GM23338 (cell line): ENCODE data around the gene GFPT2.

Experiments
- CREB1 ChIP-seq: fragments of 250-450 bp; sonication (Bioruptor Pico); IDR thresholded peaks from 2 replicates; pipeline ENCODE4 v1.5.0; 2020; ENCODE audit warnings: low read depth, mild to moderate bottlenecking, moderate library complexity
- CTCF ChIP-seq, 2 experiments: fragments of 200-600 bp in 1 of 2; sonication (generic) in 1 of 2; conservative IDR thresholded peaks; 2 replicates each; pipeline versions ENCODE4 v1.5.1 to v1.6.1; 2016 to 2017; ENCODE audit warnings: antibody characterized with exemption in 2 of 2, low read depth in 2 of 2, mild to moderate bottlenecking in 2 of 2, moderate library complexity in 1 of 2
- ETS1 ChIP-seq: IDR thresholded peaks from 2 replicates; pipeline ENCODE4 v1.6.1; 2016; ENCODE audit warnings: antibody characterized with exemption
- EZH2 ChIP-seq: fragments of 200-600 bp; sonication (generic); IDR thresholded peaks from one replicate; pipeline ENCODE4 v1.8.0; 2017; ENCODE audit warnings: antibody characterized with exemption, mild to moderate bottlenecking, low read depth; ENCODE audit not compliant: unreplicated experiment
- EZH2phosphoT487 ChIP-seq: fragments of 200-600 bp; sonication (generic); IDR thresholded peaks from one replicate; pipeline ENCODE4 v1.8.1; 2018; ENCODE audit warnings: antibody characterized with exemption; ENCODE audit not compliant: unreplicated experiment
- JUNB ChIP-seq: IDR thresholded peaks from one replicate; pipeline ENCODE4 v1.6.1; 2016; ENCODE audit warnings: antibody characterized with exemption; ENCODE audit not compliant: unreplicated experiment
- NANOG ChIP-seq: IDR thresholded peaks from 2 replicates; pipeline ENCODE4 v1.6.1; 2016; ENCODE audit warnings: antibody characterized with exemption, borderline replicate concordance
- POLR2AphosphoS5 ChIP-seq: IDR thresholded peaks from 2 replicates; pipeline ENCODE4 v1.6.1; 2016; ENCODE audit warnings: antibody characterized with exemption, low read depth
- REST ChIP-seq: IDR thresholded peaks from one replicate; pipeline ENCODE4 v1.6.1; 2018; ENCODE audit warnings: antibody characterized with exemption; ENCODE audit not compliant: unreplicated experiment
- STAT1 ChIP-seq: IDR thresholded peaks from one replicate; pipeline ENCODE4 v1.6.1; 2016; ENCODE audit warnings: antibody characterized with exemption; ENCODE audit not compliant: unreplicated experiment
- ZNF114 ChIP-seq: fragments of 250-450 bp; sonication (Bioruptor Pico); IDR thresholded peaks from 2 replicates; pipeline ENCODE4 v1.5.0; 2020; ENCODE audit warnings: mild to moderate bottlenecking, moderate library complexity
- ZNF331 ChIP-seq: fragments of 250-450 bp; sonication (Bioruptor Pico); IDR thresholded peaks from 2 replicates; pipeline ENCODE4 v1.5.0; 2020; ENCODE audit warnings: low read depth, mild to moderate bottlenecking, moderate library complexity

- TF ChIP-seq CTCF (conservative IDR thresholded peaks at IDR 0.05; ENCODE audit: low read depth in 2 of 2) (no peak), ZNF114 (CRISPR knock-in tag) (no peak), POLR2AphosphoS5 (no peak), REST (no peak), NANOG (no peak), EZH2 (no peak), ZNF331 (no peak), STAT1 (no peak), EZH2phosphoT487 (no peak), JUNB (no peak), CREB1 (CRISPR knock-in tag) (no peak), ETS1 (no peak)
Measured at GRCh38 chr5:180349391-180349790, 3.7 kb downstream of the GFPT2 start.
